Right lobe of liver (tissue), 4 donors: ENCODE measurements around the gene TRMT1.

ENCODE experiments used
- POLR2A ChIP-seq: fragments of 450-650 bp; IDR thresholded peaks from one replicate; pipeline ENCODE4 v1.6.1; 2017; ENCODE audit warnings: antibody characterized with exemption, mild to moderate bottlenecking
- TF ChIP-seq, protein P1 (sequence below), 4 donors: fragments of 200-600 bp in 3 of 4; fragments of 450-650 bp in 1 of 4; IDR thresholded peaks; one replicate each; pipeline versions ENCODE4 v1.5.1 to v1.8.0; 2016 to 2022; ENCODE audit warnings: antibody characterized with exemption in 4 of 4, mild to moderate bottlenecking in 2 of 4
- donor health status: DM: no; HTN: no; CAD: no.
- donor health status: DM: no; HTN: no; CAD: no.
- donor health status: DM: no; HTN: yes; CAD: no.

DNA sequence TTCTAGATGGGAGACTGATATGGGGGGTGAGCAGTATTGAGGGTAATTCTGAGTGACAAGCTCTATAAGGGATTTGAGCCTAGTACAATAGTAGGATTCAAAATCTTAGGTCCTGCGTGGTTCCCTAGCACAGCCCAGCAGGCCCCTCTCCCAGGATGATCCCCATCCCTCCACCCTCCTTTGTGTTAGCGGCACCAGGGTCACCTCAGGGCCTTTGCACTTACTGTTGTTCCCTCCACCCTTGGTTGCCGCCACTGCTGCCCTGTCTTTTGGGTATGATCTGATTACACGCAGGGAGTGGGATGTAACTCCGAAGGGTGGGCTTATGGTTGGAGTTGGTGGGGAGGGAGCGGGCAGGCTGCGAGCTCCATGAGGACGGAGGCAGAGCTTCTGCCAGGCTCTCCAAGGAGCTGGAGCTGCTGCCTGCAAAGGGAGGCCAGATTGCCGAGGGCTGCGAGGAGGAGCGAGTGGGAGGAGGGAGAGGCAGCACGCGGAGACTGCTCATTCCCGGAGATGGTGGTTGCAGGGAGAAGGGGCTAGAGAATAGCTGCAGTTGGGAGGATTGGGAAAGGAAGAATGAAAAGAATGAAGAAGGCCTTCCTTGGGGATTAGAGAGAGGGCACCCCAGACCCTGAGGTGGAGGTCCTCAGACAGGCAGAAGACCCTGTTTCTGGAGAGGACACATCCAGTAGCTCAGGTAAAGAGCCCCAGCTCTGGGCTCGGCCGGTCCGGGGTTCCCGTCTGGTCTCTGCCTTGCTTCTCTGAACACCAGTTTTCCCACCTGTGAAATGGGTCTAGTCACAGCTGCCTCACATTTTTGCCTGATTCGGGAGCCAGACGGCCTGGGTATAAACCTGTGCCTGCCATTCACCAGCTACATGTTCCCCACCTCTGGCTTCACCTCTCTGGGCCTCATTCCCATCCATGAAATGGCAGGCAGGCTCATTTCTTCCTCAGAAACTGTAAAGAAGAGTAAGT lies 6.7 kb upstream of the TRMT1 start:
- TF ChIP-seq, protein P1, sequence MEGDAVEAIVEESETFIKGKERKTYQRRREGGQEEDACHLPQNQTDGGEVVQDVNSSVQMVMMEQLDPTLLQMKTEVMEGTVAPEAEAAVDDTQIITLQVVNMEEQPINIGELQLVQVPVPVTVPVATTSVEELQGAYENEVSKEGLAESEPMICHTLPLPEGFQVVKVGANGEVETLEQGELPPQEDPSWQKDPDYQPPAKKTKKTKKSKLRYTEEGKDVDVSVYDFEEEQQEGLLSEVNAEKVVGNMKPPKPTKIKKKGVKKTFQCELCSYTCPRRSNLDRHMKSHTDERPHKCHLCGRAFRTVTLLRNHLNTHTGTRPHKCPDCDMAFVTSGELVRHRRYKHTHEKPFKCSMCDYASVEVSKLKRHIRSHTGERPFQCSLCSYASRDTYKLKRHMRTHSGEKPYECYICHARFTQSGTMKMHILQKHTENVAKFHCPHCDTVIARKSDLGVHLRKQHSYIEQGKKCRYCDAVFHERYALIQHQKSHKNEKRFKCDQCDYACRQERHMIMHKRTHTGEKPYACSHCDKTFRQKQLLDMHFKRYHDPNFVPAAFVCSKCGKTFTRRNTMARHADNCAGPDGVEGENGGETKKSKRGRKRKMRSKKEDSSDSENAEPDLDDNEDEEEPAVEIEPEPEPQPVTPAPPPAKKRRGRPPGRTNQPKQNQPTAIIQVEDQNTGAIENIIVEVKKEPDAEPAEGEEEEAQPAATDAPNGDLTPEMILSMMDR (IDR thresholded peaks at IDR 0.05): no peak
- no peak for TF ChIP-seq POLR2A
